WTC11 (cell line): ENCODE data around the gene PPAT.

Experiments
- NFE2L1 ChIP-seq: sonication (generic); formaldehyde crosslinking; IDR thresholded peaks from 2 replicates; pipeline ENCODE4 v1.8.1; 2023; ENCODE audit warnings: missing genetic modification reagents
- TP53 ChIP-seq: sonication (generic); formaldehyde crosslinking; IDR thresholded peaks from 2 replicates; pipeline ENCODE4 v1.8.1; 2023; ENCODE audit warnings: mild to moderate bottlenecking, missing genetic modification reagents

- TF ChIP-seq NFE2L1 (CRISPR knock-in tag), result no peak
- TF ChIP-seq TP53 (CRISPR knock-in tag), result no peak
Measured at GRCh38 chr4:56387023-56388001, 48.1 kb downstream of the PPAT start, which contains the start of gene AASDH.
